ENCODE results near the gene PDZRN3. TPM values are rescaled to one million over a fixed set of nuclear protein-coding genes. Genes with fewer than 3 reads are reported as not detected.

PDZRN3 gene
- total RNA-seq, 2 donors from 2014 or later = 30.8 to 60.6 TPM

DNA sequence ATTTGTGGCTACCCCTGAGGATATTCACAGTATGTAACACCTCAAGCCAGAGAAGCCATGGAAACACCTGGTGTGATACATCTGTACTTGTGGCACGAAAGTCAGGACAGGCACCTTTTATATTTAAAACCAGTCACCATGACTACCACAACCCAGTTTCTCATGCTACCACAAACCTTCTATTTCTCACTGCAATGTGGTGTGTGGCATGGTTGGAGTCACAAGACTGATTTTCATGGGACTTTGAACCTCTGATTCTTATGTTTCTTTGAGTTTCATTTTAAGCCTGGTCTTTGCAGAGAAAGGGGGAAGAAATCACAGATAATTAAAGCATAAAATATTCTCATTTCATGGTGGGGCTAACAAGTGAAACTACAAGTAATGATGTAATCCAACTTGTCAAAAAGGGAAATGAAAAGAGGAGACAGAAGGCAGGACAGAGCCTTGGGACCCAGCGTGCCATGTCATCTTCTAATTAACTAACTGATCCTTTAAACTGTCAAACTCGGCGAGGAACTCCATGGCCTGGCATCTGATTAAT lies 175.9 kb downstream of the PDZRN3 start:
- no peak for DNase-seq
- intact Hi-C loops (cut with DNase I) = no loop called here
- ATAC-seq = no peak

DNA sequence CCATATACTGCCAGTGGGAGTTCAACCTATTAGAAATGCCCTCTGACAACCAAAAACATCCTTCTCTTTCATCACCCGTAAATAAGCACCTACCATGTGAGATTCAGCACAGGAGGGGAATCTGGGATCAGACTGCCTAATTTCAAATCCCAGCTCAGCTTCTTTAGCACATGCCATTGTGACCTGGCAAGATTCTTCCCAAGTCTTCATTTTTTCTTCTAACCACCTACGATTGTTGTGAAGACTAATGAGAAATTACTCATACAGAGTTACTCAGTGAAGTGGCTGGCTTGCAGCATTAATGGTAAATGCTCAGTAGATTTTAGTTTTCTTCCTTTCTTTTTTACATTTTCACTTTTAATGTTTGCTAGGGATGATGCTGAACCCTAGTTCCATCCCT lies 176.7 kb downstream of the PDZRN3 start:
- intact Hi-C loops (cut with DNase I) = no loop called here
- DNase-seq (no peak), ATAC-seq (no peak)

DNA sequence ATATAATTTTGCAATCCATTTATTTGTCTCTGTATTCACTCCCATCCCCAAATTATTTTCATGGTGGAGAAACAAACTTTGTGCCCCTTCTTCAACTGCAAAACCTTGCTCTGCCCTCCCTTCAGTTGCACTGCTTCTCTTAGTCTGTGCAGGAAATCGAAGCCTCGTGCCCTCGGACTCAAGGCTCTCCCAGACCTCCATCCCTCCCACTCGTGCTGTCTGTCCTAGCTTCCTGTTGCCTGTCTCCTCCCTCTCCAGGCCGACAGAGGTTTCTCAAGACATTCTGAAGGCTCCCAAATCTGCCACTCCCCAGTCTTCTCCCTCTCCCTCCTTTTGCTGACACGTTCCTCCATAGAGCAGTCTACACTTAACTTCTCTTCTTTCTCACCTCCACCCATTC lies 177.6 kb downstream of the PDZRN3 start:
- intact Hi-C loops (cut with DNase I) = no loop called here
- DNase-seq (no peak), ATAC-seq (no peak)

DNA sequence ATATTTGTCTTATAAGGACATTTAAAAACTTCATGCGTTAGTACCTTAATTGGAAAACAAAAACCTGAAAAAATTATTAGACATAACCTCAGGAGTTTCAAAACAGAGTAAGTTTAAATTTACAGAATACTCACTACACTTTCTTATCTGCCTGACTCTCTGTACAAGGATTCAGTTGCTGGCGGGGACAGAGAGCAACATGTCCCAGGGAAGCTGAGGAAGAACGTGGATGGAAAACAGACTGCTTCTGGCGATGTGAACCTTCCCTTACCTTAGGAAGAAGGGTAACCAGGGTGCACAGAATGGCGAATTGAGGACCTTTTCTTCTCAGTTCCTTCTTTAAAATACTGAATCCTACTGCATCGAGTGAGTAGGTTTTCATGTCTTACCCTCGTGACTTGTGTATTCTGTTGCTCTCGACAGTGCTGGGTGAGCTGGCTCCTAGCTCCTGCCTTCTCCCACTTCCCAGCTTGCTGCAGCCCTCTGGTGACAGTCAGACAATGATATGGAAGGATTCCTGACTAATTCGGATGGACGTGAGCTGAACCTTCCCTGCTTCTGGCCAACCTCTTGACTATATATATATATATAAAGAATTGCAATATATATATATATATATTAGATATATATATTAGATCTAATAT lies 178.2 kb downstream of the PDZRN3 start:
- ATAC-seq (peak in 1 of 2 donors; percentile 42), DNase-seq (no peak)
- intact Hi-C loops (cut with DNase I) = no loop called here

DNA sequence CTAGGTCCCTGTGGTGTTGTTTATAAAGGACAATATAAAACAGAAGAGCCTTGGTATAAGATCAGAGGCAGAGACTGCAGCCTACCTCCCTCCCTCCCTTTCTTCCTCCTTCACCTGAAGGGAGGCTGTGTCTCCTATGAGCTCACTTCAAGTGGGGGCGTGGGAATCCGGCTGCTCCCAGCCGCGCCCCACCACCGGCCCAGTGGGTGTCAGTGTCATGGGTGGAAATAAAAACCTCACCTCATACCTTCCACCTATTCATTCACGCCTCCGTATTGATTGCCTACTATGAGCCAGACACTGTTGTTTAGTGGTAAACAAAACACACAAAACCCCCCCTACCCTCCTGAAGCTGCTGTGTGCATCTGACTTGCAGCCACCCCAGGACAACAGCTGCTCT lies 181.9 kb downstream of the PDZRN3 start:
- intact Hi-C loops (cut with DNase I) = no loop called here
- DNase-seq (no peak), ATAC-seq (no peak)

DNA sequence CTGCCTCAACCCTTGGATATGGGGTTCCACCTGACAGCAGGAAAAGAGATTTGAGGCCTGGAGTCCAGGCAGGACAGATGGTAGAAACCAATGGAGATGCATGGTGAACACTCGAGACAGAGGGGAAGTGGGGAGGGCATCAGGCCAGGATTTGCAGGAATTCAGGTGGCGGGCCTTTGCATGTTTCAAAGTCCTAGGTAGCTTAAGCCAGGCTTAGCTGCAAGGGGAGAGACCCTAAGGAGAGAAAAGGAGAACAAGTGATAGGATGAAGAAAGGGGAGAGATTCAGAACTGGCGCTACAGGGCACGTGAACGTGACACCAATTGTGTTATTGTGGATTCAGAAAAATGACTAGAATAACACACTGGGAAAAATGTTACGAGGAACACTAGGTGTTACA lies 182.6 kb downstream of the PDZRN3 start:
- ATAC-seq (no peak), DNase-seq (no peak)
- intact Hi-C loops (cut with DNase I) = no loop called here

DNA sequence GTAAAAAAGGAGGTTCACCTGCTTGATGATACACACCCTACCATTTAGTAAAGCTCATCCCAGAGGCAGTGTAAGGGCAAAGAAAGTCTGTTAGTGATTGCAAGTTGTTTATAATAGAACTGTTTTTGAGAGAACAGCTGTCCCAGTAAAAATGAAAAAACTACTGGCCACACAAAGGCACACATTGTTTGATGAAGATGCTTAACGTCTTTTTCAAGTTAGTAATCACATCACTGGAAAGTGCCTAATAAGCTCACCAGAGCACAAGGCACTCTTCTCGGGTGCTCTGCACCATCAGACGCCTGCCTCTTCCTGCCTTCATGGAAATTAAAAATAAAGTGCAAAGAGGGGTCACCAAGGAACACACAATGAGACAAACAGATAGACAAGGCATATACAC lies 186.9 kb downstream of the PDZRN3 start:
- DNase-seq (no peak), ATAC-seq (peak in 1 of 2 donors; percentile 17)
- intact Hi-C loops (cut with DNase I) = loop anchor here in 1 of 2 donors (10.0 kb wide), 1 partner anchor 333 kb away; no protein-coding TSS in a partner anchor

DNA sequence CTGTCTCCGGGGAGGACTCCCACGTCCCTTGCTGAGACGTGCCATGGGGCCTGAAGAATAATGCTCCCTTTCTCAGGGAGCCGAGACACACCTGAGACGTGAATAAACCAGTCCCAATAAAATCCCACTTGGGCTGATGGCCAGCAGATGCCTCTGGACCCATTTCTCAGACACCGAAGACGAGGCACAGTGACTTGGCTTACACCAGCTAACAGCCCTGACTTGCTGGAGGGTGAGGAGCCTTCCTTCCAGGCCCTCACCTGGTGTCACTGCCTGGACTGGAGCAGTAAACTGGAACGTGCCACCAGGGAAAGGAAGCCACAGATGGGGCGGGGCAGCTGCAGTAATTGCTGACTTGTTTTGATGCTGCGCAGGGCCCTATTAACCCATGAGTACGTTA lies 189.7 kb downstream of the PDZRN3 start:
- intact Hi-C loops (cut with DNase I) = loop anchor here in 1 of 2 donors (10.0 kb wide), 1 partner anchor 330 kb away; no protein-coding TSS in a partner anchor
- ATAC-seq (no peak), DNase-seq (no peak)

DNA sequence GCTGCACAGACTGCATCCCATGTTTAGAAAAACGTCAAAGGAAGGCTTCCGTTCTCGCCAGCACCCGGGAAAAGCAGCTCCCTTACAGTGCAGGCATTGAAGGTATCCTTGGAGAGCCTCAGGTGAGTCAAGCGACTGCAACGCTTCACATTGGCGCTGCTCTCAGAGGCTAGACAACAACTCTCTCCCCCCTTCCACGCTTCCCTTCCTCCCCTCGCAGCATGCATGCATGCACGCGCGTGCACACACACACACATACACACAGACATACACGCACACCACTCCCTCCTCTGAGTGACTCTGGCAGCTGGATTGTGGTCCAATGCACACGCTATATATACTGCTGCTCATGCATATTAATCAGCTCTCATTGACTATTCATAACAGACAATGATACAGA lies 191.1 kb downstream of the PDZRN3 start:
- ATAC-seq (no peak), DNase-seq (no peak)
- intact Hi-C loops (cut with DNase I) = loop anchor here (2.0 to 10.0 kb wide), 2 partner anchors 329 to 333 kb away; no protein-coding TSS in a partner anchor

DNA sequence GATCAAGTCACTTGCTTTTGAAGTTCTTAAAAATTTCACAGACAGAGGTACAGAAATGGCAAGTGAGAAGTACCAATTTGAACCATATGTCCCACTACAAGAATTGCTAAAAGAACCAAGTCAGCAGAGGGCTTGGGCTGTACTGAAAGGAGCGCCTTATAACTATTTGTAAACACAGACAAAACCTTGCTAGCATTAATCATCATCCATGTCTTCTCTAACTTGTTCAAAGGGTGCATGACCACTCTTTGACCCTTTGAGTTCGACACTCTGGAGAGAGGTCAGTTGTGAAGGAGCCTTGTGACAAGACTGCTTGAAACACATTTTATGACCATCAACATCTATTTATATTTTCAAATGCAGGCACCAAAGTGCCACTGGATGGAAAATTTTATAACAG lies 191.7 kb downstream of the PDZRN3 start:
- no peak for ATAC-seq
- DNase-seq = no peak
- intact Hi-C loops (cut with DNase I) = loop anchor here (2.0 to 10.0 kb wide), 2 partner anchors 328 to 332 kb away; no protein-coding TSS in a partner anchor

DNA sequence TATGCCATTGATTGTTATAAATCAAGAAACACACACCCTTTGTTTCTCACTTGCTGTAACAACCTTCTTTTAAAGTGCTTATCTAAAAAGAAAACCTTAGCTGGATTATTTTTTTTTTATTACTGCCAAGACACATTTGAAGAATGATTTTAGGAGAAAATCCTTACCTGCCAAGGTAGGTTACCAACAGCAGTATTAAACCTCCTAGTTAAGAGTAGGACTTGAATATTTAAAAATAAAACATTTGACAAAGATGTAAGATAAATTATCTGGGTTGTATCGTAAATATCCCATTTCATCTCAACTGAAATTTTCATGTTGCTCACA lies 192.1 kb downstream of the PDZRN3 start:
- intact Hi-C loops (cut with DNase I) = loop anchor here (2.0 to 10.0 kb wide), 2 partner anchors 328 to 332 kb away; no protein-coding TSS in a partner anchor
- ATAC-seq (no peak), DNase-seq (no peak)

DNA sequence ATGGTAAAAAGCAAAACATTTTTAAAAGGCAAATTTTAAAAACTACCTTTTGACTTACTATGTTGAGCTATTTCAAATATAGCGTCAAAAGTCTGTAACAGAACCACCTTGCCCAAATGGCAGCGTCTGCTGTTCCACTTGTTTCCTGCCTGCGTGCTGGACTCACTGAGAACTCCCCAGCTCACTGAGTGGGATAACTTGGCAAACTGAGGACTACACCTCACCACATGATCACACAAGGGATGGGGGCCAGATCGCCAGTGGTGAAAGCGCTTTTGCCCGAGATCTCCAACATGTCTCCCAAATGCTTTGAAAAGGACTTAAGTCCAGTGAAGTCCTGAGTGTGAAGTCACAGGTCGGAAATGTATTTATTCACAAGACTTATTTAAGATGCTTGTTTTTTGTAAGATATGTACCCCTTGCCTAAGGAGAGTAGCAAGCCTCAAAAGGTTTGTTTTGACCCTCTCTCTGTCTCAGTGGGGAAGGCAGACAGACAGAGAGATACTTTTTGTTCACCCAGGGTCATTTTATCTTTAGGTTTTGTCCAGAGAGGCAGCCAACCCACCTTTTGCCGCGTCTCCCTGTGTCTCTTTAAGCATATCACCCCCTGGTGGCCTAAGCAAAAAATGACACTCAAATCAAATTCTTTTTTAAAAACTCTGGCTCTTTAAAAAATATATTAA lies 192.6 kb downstream of the PDZRN3 start:
- ATAC-seq = peak in 1 of 2 donors; percentile 46
- DNase-seq = peak; percentile 40
- intact Hi-C loops (cut with DNase I) = loop anchor here (2.0 to 10.0 kb wide), 2 partner anchors 327 to 331 kb away; no protein-coding TSS in a partner anchor

DNA sequence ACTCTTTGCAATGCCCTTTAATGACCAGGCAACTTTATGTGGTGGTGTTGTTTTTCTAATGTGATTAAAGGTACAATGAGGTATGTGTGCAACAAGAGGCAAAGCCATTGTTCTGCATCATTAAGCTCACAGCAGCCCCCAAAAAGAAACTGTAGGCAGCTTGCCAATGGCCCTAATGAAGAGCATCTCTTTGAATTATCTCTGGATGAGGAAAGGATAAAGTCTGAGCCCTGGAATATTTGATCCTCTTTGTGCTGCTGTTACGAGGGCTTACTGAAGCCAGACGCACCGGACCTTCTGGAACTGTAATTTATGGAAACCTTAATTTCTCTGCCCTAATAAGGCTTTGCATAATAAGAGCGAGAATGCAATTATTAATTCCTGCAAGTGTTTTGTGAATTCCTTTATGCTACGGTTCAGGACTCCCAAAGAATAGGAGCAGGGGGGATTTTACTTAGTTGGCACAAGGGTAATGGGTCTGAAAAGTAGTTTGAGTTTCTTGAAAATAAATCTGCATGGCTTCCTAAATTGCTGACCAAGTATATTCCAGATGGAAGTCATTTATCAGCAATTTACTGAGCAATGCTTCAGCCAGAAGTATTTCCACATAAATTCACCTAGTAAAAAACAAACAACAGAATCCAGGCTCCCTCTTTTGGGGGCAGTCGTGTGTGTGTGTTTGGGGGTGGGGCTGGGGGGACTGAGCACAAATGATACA lies 193.4 kb downstream of the PDZRN3 start:
- ATAC-seq = no peak
- intact Hi-C loops (cut with DNase I) = loop anchor here in 1 of 2 donors (10.0 kb wide), 1 partner anchor 327 kb away; no protein-coding TSS in a partner anchor
- DNase-seq = no peak

DNA sequence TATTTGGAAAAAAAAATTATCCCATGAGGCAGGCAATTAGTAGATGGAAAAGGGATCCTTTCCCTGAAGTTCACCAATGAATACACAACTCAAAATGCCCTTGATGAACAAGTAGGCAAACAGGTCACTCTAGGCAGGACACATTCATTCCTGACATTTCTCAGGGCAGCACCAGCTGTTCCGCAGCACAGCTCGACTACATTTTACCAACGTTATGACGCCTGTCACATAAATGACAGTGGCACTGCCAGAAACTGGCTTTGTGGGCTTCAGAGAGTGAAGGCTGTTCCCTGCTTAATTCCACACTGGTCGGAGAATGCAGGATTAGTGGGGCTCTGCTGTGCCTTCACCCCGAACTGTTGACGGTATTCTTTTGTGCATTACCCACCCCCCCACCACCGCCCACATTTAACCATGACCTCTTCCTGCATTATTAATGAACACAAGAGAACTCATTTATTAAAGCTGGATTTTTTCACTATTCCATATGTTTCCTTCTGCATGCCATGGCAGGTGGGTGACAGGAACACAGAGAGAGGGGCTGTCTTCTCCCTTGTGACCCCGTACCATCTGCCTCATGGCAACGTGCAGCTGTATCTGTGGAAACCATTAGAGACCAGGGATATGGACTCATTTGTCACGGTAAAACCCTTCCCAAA lies 197.6 kb downstream of the PDZRN3 start:
- intact Hi-C loops (cut with DNase I) = no loop called here
- peak in 1 of 2 donors; percentile 64 for ATAC-seq
- DNase-seq = no peak

DNA sequence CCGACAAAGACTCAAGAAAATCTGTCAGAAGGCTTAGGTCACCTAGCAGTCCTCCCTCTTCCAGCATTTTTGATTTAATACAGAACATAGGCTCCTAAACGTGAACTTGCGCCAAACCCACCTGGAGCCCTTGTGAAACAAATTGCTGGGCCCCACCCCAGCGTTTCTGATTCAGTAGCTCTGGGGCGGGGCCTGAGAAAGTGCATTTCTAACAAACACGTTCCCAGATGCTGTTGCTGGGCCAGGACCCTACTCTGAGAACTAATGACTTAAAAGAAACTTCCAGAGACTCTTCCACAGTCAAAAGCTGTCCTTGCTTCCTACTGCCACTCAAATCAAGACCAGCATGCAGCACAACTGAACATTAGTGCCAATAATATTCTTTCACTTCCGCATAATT lies 198.1 kb downstream of the PDZRN3 start:
- intact Hi-C loops (cut with DNase I) = no loop called here
- no peak for DNase-seq
- ATAC-seq = no peak

DNA sequence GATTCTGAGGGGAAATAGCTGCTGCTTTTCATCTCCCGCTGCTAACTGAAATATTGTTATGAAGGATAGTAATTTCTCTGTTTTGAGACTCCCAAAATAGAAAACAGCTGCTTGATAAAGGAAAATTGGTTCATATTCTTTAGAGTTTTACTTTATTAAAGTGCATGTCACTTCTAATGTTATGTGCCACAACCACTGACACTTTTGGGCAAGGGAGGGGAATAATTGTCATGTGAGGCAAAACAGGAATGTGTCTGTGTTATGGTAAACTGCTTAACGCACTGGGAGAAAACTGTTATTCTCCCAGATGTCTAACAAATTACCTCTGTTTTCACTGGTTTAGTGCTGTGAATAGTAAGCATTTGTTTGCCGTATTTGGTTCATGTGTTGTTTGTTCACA lies 201.6 kb downstream of the PDZRN3 start:
- no peak for ATAC-seq
- intact Hi-C loops (cut with DNase I) = no loop called here
- DNase-seq = no peak

DNA sequence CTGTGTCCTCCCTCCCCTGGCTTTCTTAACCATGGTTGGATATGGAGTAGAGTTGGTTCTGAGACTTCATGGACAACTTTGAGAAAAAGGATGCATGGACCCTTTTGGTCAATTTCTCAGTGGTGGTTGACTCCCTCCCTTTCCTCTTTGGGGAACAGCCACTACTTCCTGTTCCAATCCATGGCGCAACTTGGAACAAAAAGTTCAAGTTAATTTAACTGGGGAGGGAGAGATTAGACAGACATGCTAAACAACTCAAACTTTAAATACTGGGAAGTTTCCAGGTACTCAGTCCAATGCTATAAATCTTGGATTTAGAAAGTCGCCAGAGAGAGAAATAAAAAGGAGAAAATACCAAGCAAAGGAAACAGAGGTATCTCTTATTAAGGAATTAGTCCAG lies 202.2 kb downstream of the PDZRN3 start:
- DNase-seq (no peak), ATAC-seq (peak in 1 of 2 donors; percentile 42)
- intact Hi-C loops (cut with DNase I) = no loop called here

DNA sequence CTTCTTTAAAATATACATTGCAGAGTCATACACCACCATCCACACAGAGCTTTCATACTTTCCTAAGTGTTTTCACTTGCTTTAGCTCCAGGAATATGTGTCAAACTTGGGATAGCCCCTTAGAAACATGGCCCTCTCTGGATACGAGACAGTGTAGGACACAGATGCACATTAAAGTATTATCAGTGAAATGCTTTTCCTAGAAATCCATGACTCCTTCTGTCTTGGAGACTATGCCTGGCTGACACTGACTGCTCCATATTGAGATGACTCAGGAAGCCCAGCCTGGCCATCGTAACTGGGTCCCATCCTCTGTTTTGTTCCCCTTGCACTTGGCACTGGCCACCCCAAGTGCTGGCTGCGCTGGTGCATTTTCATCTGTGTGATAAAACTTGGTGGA lies 204.8 kb downstream of the PDZRN3 start:
- ATAC-seq (peak; percentile 27 to 64), DNase-seq (no peak)
- intact Hi-C loops (cut with DNase I) = no loop called here

DNA sequence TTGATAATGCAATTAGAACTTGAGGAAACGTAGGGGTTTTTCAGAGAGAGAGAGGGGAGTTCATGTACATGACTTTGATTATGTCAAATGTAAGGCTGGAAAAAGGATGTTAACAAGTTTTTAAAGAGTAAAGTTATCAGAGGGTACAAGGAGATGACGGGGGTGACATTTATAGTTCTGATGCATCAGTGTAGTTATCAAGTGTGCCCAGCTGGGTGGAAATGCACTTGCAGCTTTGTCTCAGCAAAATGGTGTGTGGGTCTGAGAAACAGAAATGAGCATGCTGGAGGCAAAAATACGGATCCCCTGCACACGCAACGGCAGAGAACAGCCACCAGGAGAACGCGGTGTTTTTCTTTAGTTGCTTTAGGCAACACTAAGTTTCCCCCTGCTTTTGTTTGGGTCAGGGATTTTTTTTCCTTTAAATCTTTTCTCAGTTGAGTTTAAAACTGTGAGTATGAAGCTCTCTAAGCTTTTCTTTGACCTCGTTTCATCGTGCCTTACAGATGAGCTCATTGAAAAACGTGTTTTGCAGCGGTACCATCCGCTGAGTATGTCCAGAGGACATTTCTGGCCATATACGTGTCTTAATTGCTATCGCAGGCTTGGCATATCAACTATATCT lies 205.4 kb downstream of the PDZRN3 start:
- DNase-seq (no peak), ATAC-seq (peak in 1 of 2 donors; percentile 80)
- intact Hi-C loops (cut with DNase I) = no loop called here

Measured in left cardiac atrium (tissue), 4 donors.